Glomerular endothelial cell (primary cell): ENCODE results near the gene CLDN24. TPM values are rescaled to one million over a fixed set of nuclear protein-coding genes. Genes with fewer than 3 reads are reported as not detected.
"Not testable (repeated sequence)": the region's sequence is repeated elsewhere in the genome, so short reads cannot be mapped to it uniquely, and the experiment has no call there.

Experiments used
- DNase-seq: peaks from one replicate; pipeline ENCODE4 v3.0.0-alpha.2; 2011; ENCODE audit warnings: low read depth, low spot score; ENCODE audit errors: extremely low read depth
- total RNA-seq: library from RNA; depleted of rRNA; stranded (reverse); fragments of >200 nt; gene quantifications from 2 replicates; pipeline ENCODE4 v1.2.3, GENCODE V29; 2015

The CLDN24 gene
- total RNA-seq, 1 donor from 2014 or later, result not detected

DNA sequence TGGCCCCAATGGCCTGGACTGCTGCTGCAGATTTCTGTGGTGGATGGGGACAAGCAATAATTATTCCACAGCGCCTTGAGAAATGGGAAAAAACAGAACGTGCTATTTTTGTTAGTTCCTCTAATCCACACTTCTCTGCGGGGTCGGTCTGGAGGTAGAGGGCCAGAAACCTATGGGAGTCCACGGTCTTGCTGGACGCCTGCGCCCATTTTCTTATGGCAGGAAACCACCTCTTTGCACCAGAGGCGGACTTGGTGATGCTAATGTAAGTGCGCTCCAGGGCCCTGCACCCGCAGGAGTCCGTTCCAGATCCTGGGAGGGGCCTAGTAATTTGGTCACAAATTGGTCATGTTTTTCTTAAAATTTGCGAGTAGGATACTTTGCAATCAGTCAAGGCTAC lies 25.9 kb upstream of the CLDN24 start:
- DNase-seq, result no peak

DNA sequence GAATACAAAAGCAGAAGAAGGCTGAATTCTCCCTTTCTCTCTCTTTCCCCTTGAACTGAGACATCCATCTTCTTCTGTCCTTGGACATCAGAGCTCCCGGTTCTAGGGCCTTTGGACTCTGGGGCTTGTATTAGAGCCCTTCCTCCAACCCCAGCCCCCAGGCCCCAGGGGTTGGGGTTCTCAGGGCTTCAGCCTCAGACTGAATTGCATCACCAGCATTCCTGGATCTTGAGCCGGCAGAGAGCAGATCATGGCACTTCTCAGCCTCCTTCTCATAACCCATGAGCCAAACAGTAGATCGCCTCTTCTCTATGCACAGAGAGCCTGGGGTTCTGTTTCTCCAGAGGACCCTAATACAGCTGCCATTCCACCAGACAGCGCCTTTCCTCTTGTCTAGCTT lies 25.3 kb upstream of the CLDN24 start:
- no peak for DNase-seq

GRCh38 chr4:183347146-183347545 lies 24.9 kb upstream of the CLDN24 start:
- no peak for DNase-seq

DNA sequence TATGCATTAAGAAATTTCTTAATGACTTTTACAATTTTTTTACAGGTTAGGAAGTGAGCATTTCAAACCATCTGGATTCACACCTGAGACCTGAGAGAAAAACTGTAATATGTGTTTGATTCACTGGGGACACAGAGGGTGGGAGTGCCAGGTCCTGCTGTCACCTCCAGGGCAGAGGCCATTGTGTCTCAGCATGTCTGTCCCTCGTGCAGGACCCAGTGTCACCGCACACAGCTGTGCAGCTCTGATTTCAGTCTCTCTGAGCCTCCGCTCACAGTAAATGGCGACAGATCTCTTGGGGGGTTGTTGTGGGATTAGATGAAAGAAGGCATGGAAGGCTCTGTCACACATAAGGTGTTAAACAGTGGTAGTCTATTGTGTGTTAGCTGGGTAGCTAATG lies 23.0 kb upstream of the CLDN24 start:
- no peak for DNase-seq

GRCh38 chr4:183344523-183345255 lies 22.5 kb upstream of the CLDN24 start:
- DNase-seq, result no peak

DNA sequence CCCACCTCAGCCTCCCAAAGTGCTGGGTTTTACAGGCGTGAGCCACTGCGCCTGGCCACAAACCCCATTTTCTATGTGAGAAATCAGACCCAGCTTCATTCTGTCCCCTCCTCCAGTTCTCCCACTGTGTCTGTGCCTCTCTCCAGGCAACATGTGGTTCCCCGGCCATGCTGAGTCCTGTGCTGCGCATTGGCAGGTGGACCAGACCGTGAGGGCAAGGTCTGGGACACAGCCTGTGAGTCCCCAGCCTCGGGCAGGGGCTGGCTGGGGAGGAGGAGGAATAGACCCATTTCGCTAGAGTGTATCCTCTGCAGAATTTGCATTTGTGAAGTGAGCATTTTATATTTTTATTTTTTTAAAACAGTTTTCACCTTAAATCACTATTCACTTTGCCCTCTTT lies 21.5 kb upstream of the CLDN24 start:
- DNase-seq, result no peak

GRCh38 chr4:183342541-183343533 lies 20.6 kb upstream of the CLDN24 start:
- DNase-seq, result no peak

GRCh38 chr4:183337833-183338232 lies 15.6 kb upstream of the CLDN24 start:
- no peak for DNase-seq

- no peak for DNase-seq
Measured at GRCh38 chr4:183337349-183337748, 15.1 kb upstream of the CLDN24 start.

DNA sequence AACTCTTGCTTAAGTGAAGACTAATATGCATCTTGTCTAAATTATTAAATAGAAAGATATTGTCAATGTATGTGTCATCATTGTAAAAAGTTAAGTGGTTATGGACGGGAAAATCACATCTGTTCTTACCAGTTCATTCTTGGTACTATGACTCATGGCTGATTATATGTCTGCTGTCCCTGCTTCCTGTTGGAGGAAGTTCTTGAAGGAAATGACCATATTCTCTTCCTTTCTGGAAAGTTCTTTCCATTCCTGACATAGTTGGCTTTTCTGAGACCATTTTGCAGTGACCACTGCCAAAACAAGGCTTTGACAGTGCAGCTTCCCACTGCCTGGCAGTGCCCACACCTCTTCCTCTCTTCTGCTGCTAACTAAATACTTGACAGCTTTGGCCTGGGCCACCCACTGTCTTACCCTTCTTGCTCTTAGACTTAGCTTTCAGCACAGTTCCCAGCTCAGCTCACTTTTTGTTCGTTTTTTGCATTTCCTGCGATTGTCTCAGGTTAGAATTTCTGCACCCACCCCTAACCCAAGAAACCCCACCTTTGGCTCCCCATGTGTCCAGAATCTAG lies 13.2 kb upstream of the CLDN24 start:
- DNase-seq, result peak; percentile 90

- no peak for DNase-seq
Measured at GRCh38 chr4:183333983-183334382, 11.8 kb upstream of the CLDN24 start.

- no peak for DNase-seq
Measured at GRCh38 chr4:183333202-183333601, 11.0 kb upstream of the CLDN24 start.

DNA sequence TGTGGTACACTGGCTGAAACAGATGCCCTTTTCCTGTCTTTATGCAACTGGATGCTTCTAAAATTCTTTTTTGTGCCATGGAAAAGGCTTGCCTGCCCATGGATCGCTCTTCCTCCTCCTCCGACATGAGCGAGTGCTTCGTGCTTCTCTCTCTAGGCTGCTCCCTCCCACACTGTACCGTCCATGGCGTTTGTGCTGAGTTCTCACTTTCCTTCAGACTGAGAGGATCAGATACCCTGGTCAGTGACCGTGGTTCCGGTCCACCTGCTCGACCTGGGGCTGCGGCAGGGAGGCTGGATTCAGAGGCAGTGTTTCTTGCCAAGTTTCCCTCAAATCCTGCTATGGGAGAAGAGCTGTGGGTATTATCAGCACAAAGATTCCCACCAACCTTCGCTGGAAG lies 10.2 kb upstream of the CLDN24 start:
- DNase-seq, result no peak

DNA sequence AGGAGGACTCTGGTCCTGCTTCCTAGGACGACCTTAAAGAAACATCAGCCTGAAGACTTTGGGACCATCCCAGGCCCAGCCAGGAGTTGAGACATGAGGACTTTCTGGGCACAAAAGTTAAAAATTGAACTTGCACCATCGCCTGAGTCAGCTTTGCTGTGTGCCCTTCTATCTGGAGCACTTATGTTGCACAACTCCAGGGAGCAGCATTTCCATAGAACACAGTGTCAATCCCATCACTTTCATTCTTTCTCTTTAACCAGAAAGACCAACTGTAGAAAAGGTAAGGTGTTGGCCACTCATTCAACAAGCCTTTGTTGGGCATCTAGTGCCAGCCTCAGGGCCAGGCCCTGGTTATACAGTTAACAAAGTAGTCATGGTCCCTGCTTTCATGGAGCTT lies 8.6 kb upstream of the CLDN24 start:
- DNase-seq, result no peak

DNA sequence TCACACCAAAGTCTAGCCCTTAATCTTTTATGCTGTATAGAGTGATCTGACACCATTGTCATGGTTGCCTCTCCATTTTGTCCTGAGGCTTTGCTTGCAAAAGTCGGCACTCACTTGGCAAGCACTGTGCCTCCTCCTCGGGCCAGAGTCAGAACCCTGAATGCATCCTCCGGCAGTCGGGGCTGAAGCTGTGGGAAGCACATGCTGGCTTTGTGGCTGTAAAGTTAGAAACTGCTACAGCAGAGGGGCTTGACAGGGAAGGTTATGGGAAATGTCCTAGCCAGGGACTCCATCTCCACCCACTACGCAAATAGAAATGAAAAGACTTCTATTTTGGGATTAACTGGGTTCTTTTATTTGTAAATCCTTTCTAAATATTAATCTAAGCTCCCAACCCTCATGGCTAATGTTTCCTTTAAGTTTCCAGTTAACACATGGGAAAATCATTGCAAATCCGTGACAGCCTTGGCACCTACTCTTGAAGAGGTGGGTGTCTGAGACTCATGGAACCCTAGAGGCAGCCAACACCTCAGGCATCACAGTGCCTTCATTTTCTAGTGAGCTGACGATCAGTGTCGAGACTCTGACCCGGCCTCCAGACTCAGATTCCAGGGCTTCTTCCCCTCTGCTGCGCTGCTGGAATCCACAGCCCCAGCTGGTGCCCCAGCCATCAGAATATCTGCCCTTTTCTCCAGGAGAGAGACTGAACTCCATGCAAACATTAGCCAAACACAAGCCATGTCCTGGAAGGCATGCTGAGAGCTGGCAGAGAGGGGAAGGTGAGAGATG lies 7.9 kb upstream of the CLDN24 start:
- no peak for DNase-seq

- no peak for DNase-seq
Measured at GRCh38 chr4:183329244-183329643, 7.0 kb upstream of the CLDN24 start.

- DNase-seq, result no peak
Measured at GRCh38 chr4:183328832-183329231, 6.6 kb upstream of the CLDN24 start.

GRCh38 chr4:183327827-183328226 lies 5.6 kb upstream of the CLDN24 start:
- no peak for DNase-seq

DNA sequence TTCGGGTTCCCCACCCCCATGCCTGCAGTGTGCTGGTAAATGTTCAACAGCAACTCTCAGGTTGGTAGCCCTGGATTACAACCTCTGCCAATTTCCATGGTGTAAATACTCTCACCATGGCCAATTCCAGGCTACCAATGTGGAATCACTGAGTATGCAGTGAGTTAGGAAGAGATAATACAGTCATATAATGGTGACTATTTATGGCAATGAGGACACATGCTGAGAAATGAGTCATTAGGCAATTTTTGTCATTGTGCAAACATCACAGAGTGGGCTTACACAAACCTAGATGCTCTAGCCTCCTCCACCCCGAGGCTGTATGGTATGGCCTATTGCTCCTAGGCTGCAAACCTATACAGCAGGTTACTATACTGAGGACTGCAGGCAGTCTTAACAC lies 4.6 kb upstream of the CLDN24 start:
- DNase-seq, result no peak

GRCh38 chr4:183326387-183326786 lies 4.2 kb upstream of the CLDN24 start:
- DNase-seq, result not testable (repeated sequence)

DNA sequence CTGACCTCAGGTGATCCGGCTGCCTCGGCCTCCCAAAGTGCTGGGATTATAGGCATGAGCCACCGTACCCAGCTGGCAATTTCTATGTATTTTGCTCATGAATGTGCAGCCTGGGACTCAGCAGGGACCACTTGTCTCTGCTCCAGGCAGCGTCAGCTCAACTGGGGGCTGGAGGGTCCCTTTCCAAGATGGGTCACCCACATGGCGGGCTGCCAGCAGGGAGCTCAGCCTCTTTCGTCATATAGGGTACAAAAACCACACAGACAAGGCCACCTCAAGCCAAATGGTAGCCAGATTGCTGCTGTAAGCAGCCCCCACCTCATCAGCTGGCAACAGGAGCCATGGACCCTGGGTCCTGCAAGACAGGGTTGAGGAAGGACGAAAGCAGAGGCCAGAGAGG lies 2.4 kb upstream of the CLDN24 start:
- DNase-seq, result no peak
